Central memory CD8-positive, alpha-beta T cell (primary cell): Measurements from ENCODE around the gene DGKD.

Source experiments
- ATAC-seq: fragments of 150-1000 bp; cut with Tn5 transposase; replicated peaks from 2 replicates; pipeline ENCODE4 v1.10.0; 2022; ENCODE audit warnings: mild to moderate bottlenecking, moderate FRiP score, moderate number of reproducible peaks; ENCODE audit not compliant: poor library complexity, severe bottlenecking; ENCODE audit errors: extremely low read depth
- DNase-seq, 2 donors: peaks; one replicate each; pipeline ENCODE4 v3.0.0; 2021; ENCODE audit warnings: low spot score in 2 of 2
- H3K27ac Mint-ChIP-seq: one replicate; pipeline ENCODE4 v1.8.0; 2022; ENCODE audit warnings: low read depth, mild to moderate bottlenecking, moderate library complexity, mixed read lengths
- H3K27me3 Mint-ChIP-seq: one replicate; pipeline ENCODE4 v1.8.0; 2022; ENCODE audit warnings: mixed read lengths
- H3K36me3 Mint-ChIP-seq: one replicate; pipeline ENCODE4 v1.8.0; 2022; ENCODE audit warnings: mild to moderate bottlenecking, moderate library complexity, mixed read lengths; ENCODE audit not compliant: insufficient read depth
- H3K4me1 Mint-ChIP-seq: one replicate; pipeline ENCODE4 v1.8.0; 2022; ENCODE audit warnings: mixed read lengths
- H3K4me3 Mint-ChIP-seq: one replicate; pipeline ENCODE4 v1.8.0; 2022; ENCODE audit warnings: mild to moderate bottlenecking, moderate library complexity, mixed read lengths
- H3K9me3 Mint-ChIP-seq: one replicate; pipeline ENCODE4 v1.8.0; 2022; ENCODE audit warnings: mixed read lengths

The DGKD gene

DNA sequence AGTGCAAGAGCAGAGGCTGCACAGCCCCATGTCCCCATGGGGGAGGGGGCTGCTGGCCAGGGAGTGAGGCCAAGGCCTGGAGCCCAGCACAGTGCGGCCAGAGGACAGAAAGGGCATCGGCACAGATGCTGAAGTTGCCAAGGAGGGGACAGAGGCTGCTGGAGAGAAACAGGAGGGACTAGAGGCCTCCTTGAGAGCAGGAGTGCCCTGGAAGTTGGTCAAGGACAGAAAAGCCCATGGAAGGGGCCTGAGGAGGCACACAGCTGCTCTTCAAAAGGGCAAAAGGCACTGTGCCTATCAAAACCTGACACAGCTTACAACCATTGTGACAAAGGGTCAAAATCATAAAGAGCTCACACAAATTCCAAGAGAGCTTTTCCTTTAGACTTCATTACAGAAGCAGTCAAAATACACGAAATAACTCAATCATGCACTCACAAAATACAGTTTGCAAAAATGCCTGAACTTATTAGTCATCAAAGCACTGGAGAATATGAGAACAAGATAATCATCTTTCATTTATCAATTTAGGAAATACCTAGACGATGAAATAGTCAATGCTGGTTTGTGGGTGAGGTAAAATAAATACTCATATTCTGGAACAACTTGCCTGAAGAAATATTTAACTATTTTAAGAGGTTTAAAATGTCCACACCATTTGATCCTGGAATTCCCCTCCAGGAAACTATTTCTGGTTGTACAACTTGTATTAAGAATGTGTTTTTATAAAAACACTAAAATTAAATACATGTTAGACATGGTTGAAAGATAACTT is 132.7 kb downstream of the DGKD start:
- ATAC-seq (no peak), DNase-seq (no peak)
- no peaks in the 10 kb centered on the region for H3K4me1 Mint-ChIP-seq
- no peaks in the 10 kb centered on the region for H3K9me3 Mint-ChIP-seq
- H3K27ac Mint-ChIP-seq = no peak overlapping the region
- no peak overlapping the region for H3K4me3 Mint-ChIP-seq
- H3K27me3 Mint-ChIP-seq = no peaks in the 10 kb centered on the region
- H3K36me3 Mint-ChIP-seq = peaks cover 20% of the 10 kb centered on the region

DNA sequence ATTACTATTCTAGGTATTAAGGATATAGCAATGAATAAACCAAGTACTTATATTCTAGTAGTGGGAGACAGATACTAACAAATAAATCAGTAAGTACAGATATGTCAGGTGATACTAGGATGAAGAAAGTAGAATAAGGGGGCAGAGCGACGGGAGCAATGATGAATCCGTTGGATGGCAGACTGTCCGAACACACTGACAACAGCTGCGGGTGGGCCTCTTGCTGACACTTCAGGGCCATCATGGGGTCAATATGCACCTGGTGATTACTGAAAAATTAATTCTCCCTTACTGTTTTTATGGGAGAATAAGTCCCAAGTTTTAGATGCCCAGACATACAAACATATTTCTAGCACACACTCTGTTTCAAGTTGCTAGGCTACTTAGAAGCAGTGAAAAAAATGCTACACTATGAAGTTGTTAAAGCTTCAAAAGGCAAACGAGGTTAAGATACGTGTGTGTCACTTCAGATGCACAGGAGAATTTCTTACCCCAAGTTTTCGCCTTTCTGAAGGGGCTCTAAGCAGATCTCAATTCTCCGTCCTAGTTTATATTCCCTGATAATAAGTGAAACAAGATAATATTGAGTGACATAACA is 133.6 kb downstream of the DGKD start:
- H3K36me3 Mint-ChIP-seq = peaks cover 19% of the 10 kb centered on the region
- DNase-seq (no peak), ATAC-seq (no peak)
- no peak overlapping the region for H3K4me3 Mint-ChIP-seq
- no peak overlapping the region for H3K27ac Mint-ChIP-seq
- no peaks in the 10 kb centered on the region for H3K4me1 Mint-ChIP-seq
- no peaks in the 10 kb centered on the region for H3K9me3 Mint-ChIP-seq
- H3K27me3 Mint-ChIP-seq = no peaks in the 10 kb centered on the region

DNA sequence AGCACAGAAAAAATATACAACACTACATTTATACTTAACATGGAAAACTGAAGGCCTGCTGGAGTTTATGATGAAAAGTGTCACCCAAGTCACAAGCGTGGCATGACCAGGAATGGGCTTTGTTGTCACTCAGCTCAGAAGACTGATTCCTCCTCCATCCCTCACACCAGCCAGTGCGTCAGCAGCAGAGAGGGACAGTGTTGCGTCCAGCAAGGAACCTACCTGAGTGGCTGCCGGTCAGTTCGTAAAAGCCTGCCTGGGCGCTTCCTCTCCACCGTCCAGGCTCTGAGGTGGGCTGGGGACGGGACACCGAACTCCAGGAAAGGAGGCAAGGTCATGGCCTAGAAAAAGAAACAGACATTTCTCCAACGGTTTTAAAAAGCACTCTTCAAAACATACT is 134.8 kb downstream of the DGKD start:
- Mint-ChIP-seq H3K27ac (no peak overlapping the region), H3K9me3 (no peaks in the 10 kb centered on the region), H3K36me3 (peaks cover 14% of the 10 kb centered on the region), H3K27me3 (no peaks in the 10 kb centered on the region), H3K4me3 (no peak overlapping the region), H3K4me1 (no peaks in the 10 kb centered on the region)
- ATAC-seq (no peak), DNase-seq (no peak)

DNA sequence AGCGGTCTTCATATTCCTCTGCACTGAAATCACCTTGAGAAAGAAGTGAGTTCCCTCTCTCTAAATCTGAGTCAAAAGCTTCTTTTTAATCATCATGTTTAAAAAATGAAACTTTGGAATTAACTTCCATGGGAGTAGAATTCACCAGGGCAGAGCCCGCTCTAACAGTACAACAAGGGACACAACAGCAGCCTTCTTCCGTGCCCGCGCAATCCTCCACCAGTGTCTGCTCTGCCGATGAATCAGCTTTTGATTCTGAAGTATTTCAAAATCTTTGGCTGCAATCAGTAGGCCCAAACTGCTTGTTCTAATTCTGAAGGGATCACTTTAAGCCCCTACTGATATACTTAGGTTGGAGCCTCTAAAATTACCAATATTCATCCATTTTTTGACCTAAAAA is 135.4 kb downstream of the DGKD start:
- peaks cover 11% of the 10 kb centered on the region for H3K36me3 Mint-ChIP-seq
- no peaks in the 10 kb centered on the region for H3K9me3 Mint-ChIP-seq
- H3K27me3 Mint-ChIP-seq = no peaks in the 10 kb centered on the region
- H3K4me3 Mint-ChIP-seq = no peak overlapping the region
- no peak overlapping the region for H3K27ac Mint-ChIP-seq
- H3K4me1 Mint-ChIP-seq = no peaks in the 10 kb centered on the region
- DNase-seq = no peak
- no peak for ATAC-seq

DNA sequence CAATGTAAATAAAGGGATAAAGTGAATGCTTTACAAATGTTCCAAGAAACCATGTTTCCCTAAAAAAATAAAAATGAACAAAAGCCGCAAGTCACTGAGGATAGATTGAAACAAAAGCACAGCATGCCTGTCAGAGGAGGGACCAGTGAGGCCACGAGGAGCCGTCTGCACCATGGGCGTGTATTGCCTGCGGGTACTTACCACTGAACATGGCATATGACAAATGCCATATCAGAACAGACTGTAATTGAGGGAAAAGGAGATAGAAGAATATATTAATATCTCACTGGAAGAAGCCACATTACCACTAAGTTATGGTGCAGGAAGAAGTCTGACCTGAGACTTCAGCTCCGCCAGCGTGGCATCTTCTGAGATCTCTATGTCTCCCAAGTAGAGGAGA is 136.5 kb downstream of the DGKD start:
- H3K27ac Mint-ChIP-seq = no peak overlapping the region
- peaks cover 11% of the 10 kb centered on the region for H3K36me3 Mint-ChIP-seq
- H3K27me3 Mint-ChIP-seq = no peaks in the 10 kb centered on the region
- ATAC-seq (no peak), DNase-seq (no peak)
- no peak overlapping the region for H3K4me3 Mint-ChIP-seq
- no peaks in the 10 kb centered on the region for H3K9me3 Mint-ChIP-seq
- no peaks in the 10 kb centered on the region for H3K4me1 Mint-ChIP-seq

DNA sequence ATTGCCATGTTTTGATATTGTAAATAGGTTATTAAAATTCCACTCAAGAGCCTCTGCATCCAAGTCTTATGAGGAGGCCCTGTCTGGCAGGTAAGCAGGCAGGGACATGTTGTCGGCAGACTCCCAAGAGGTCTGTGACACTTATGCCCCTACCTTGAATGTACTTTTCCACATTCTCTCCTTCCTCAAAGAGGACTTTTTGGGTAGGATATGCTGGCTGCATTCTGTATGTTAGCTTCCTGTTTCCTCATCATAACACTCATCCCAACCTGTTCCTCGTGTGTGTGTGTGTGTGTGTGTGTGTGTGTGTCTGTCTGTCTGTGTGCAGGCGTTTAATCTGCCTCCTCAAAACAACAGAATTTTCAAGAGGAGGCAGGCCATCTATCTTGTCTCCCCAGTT is 137.0 kb downstream of the DGKD start:
- ATAC-seq = no peak
- no peaks in the 10 kb centered on the region for H3K27me3 Mint-ChIP-seq
- H3K4me3 Mint-ChIP-seq = no peak overlapping the region
- no peaks in the 10 kb centered on the region for H3K9me3 Mint-ChIP-seq
- H3K4me1 Mint-ChIP-seq = no peaks in the 10 kb centered on the region
- no peak for DNase-seq
- H3K36me3 Mint-ChIP-seq = peaks cover 11% of the 10 kb centered on the region
- H3K27ac Mint-ChIP-seq = no peak overlapping the region

DNA sequence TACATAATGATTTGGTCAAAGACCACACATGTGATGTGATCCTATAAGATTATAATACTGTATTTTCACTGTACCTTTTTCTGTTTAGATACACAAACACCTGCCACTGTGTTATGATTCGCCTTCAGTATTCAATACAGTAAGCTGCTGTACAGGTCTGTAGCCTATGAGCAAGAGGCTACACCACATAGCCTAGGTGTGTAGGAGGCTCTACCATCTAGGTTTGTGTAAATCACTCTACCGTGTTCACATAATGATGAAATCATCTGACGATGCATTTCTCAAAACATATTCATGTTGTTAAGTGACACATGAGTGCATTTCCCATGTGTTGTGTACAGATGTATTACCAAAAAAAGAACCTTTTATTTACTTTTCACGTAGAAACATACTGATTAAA is 137.8 kb downstream of the DGKD start:
- H3K4me3 Mint-ChIP-seq = no peak overlapping the region
- H3K4me1 Mint-ChIP-seq = no peaks in the 10 kb centered on the region
- DNase-seq (no peak), ATAC-seq (no peak)
- H3K27ac Mint-ChIP-seq = no peak overlapping the region
- H3K36me3 Mint-ChIP-seq = peaks cover 13% of the 10 kb centered on the region
- H3K9me3 Mint-ChIP-seq = no peaks in the 10 kb centered on the region
- no peaks in the 10 kb centered on the region for H3K27me3 Mint-ChIP-seq

DNA sequence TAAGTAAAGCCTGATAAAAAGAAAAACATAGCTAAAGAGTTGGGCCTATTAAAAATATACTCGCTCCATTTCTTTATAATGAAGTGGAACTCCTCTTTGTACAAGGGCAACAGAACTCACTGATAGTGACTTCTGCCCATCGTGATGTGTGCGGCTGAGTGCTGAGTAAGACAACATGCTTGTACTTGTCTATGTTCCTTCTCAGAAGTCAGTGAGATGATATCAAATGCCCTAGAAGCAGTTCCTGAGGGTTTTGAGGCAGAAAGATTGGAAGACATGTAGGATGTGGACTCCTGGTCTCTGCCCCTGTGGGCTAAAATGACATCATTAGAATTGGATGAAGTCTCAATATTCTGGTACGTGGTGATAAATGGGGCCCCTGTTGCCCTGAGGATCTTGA is 138.5 kb downstream of the DGKD start:
- no peak for DNase-seq
- ATAC-seq = no peak
- no peaks in the 10 kb centered on the region for H3K27me3 Mint-ChIP-seq
- H3K9me3 Mint-ChIP-seq = no peaks in the 10 kb centered on the region
- peaks cover 16% of the 10 kb centered on the region for H3K36me3 Mint-ChIP-seq
- no peaks in the 10 kb centered on the region for H3K4me1 Mint-ChIP-seq
- H3K4me3 Mint-ChIP-seq = no peak overlapping the region
- H3K27ac Mint-ChIP-seq = no peak overlapping the region

DNA sequence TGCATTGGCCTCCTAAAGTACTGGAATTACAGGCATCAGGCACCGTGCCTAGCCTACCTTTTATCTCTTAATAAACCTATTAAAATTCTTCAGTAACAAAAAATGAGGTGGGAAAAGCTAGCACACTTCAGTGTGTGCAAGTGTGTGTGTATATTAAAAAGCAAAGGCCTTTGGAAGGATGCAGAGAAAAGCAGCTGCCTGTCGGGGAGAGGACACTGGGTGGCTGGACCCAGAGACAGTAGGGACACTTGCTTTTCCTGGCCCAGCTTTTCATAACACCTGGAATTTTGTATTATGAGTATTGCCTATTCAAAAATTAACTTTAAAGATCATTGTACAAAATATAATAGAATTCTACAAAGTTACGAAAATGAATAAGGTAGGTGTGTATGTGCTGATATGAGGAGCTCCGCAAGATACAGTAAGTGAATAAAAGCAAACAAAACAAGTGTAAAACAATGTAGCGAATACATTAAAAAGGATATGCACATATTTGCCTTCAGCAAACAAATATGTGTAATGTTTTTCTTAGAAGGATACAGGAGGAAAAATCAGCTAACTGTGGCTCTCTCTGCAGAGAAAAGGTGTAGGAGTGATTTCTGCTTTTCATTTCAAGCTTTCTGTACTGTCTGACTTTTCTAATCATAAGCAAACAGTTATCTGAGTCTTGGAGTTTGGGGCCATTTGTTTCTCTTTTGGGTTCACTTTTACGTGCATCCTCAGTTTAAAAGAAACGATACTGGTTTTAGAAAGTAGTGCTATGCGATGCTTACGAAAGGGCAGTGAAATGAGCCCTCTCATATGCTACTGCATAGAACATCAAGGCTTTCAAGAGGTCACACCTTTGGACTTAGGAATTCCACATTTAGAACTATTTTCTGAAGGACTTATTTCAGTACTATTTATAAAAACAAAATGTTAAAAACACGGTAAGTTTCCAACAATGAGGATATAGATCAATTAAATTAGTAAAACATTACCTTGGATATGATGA is 141.5 kb downstream of the DGKD start:
- H3K9me3 Mint-ChIP-seq = no peaks in the 10 kb centered on the region
- H3K4me3 Mint-ChIP-seq = no peak overlapping the region
- H3K27ac Mint-ChIP-seq = no peak overlapping the region
- ATAC-seq (no peak), DNase-seq (no peak)
- peaks cover 11% of the 10 kb centered on the region for H3K36me3 Mint-ChIP-seq
- no peaks in the 10 kb centered on the region for H3K27me3 Mint-ChIP-seq
- H3K4me1 Mint-ChIP-seq = no peaks in the 10 kb centered on the region

DNA sequence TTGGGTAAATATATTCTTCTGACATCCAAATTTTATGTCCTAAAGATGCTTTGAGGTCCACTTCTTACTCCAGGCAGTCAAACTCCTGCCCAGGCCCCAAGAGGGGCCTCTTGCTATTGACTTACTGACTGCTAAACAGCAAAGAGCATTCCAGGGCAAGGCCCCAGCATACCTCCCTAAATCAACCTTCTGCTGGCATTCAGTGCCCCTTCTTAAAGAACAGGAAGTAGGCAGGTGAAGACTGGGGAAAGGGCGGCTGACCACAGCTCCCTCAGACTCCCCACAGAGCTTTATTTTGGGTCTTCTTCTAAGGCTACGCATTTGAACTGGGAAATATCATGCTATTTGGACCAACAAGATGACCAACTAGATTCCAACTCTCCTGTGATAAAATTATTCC is 143.4 kb downstream of the DGKD start:
- Mint-ChIP-seq H3K36me3 (peaks cover 17% of the 10 kb centered on the region), H3K9me3 (peaks cover 10% of the 10 kb centered on the region)

DNA sequence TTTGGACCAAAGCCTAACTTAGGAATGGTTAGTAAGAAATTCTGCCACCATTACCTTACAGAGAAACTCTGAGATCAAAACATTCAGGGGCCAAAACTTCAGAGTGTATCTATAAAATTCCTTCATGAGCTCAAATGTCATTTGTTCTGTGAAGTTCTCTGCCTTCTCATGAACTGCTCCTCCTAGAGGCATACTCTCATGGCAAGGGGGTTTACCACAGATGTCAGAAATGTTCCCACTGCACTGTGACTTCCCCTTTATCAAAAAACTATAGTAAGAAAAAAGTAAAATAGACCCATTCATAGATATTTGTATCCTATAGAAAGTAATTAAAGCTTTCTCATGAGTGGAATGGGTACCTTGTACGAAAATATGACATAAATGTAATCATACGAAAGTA is 143.8 kb downstream of the DGKD start:
- no peak for DNase-seq
- H3K4me1 Mint-ChIP-seq = no peaks in the 10 kb centered on the region

More for the DNA sequence above, 143.4 kb downstream of the DGKD start:
- ATAC-seq = no peak
- H3K4me1 Mint-ChIP-seq = no peaks in the 10 kb centered on the region
- H3K4me3 Mint-ChIP-seq = no peak overlapping the region
- H3K27me3 Mint-ChIP-seq = no peaks in the 10 kb centered on the region
- DNase-seq = no peak
- no peak overlapping the region for H3K27ac Mint-ChIP-seq

DNA sequence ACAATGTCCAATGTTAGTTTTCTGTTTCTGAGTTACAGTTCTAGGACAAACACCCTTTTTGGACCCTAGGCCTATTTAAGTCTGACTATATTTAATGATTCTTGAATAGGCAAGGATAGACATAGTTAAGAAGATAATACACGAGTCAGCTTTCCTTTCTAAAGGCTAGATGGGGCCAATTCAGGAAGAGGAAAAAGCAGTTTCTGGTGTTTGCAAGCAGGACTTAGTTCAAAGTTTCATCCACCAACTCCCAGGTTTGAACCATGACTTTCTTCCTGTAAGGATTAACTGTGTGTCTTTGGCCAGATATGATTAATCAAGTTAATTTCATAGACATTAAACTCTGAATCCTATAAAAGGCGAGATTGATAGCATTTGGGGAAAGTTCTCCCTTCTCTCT is 145.6 kb downstream of the DGKD start:
- H3K4me1 Mint-ChIP-seq = no peaks in the 10 kb centered on the region
- no peak overlapping the region for H3K27ac Mint-ChIP-seq
- ATAC-seq (no peak), DNase-seq (no peak)
- no peak overlapping the region for H3K4me3 Mint-ChIP-seq
- peaks cover 14% of the 10 kb centered on the region for H3K36me3 Mint-ChIP-seq
- H3K27me3 Mint-ChIP-seq = no peaks in the 10 kb centered on the region
- peaks cover 18% of the 10 kb centered on the region for H3K9me3 Mint-ChIP-seq

More for the DNA sequence above, 143.8 kb downstream of the DGKD start:
- H3K27ac Mint-ChIP-seq = no peak overlapping the region
- H3K36me3 Mint-ChIP-seq = peaks cover 15% of the 10 kb centered on the region
- no peak overlapping the region for H3K4me3 Mint-ChIP-seq
- H3K9me3 Mint-ChIP-seq = peaks cover 13% of the 10 kb centered on the region
- ATAC-seq = no peak
- H3K27me3 Mint-ChIP-seq = no peaks in the 10 kb centered on the region
